Skeletal muscle satellite cell (primary cell): Measurements from ENCODE around the gene SRGAP2C.
"Not testable (repeated sequence)": the region's sequence is repeated elsewhere in the genome, so short reads cannot be mapped to it uniquely, and the experiment has no call there.

Experiments used
- H3K27me3 ChIP-seq: 2 replicates; pipeline ENCODE4 v1.7.0; 2013; ENCODE audit warnings: low read length; ENCODE audit not compliant: control insufficient read depth, insufficient read depth
- H3K36me3 ChIP-seq: 2 replicates; pipeline ENCODE4 v1.7.0; 2013; ENCODE audit warnings: mild to moderate bottlenecking, control low read depth, low read length; ENCODE audit not compliant: insufficient read depth
- H3K4me1 ChIP-seq: 2 replicates; pipeline ENCODE4 v1.7.0; 2013; ENCODE audit warnings: low read length; ENCODE audit not compliant: control insufficient read depth, insufficient read depth
- H3K4me2 ChIP-seq: 2 replicates; pipeline ENCODE4 v1.7.0; 2013; ENCODE audit warnings: mild to moderate bottlenecking, low read length
- H3K4me3 ChIP-seq: 2 replicates; pipeline ENCODE4 v1.7.0; 2013; ENCODE audit warnings: low read length
- H3K9ac ChIP-seq: 2 replicates; pipeline ENCODE4 v1.7.0; 2013; ENCODE audit warnings: mild to moderate bottlenecking, low read depth, low read length, moderate library complexity
- H3K9me3 ChIP-seq: replicated peaks from 2 replicates; pipeline ENCODE4 v1.7.0; 2013; ENCODE audit warnings: mild to moderate bottlenecking, control low read depth, low read length

The SRGAP2C gene

DNA sequence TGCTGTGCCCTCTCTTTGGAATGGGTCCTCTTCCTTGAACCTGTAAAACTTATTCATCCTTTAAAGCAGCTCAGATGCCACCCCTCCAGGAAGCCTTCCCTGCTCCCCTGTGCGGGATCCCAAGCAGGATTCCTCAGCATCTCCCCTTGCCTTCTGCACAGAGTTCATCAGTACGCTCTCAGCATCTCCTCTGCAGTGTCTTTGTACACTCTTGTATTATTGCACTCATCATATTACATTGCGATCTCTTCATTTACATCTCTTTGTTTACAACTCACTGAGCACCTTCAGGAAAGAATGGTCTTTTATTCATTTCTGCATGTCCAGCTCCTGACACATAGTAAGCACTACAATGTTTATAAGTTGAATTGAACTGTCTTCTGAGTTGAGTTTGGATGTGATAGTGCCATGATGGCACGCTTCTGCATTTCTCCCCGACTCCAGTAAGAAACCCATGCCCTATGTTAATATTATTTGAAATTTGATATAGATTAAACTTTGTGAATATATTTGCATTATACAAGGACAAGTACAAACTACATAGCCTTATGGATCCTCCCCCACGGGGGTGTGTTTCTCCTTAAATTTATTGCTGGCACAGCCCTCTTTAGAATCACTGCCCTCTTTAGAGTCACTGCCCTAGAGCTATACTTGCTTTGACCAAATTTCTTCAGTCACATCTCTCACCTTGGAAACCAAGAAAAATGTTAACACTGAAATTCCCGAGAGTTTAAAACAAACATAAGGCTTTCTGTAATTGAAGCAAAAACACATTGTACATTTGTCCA is 12.5 kb downstream of the SRGAP2C start:
- H3K9ac ChIP-seq, H3K9me3 ChIP-seq, H3K36me3 ChIP-seq, H3K4me2 ChIP-seq, H3K4me1 ChIP-seq, H3K4me3 ChIP-seq, H3K27me3 ChIP-seq: not testable (repeated sequence)

DNA sequence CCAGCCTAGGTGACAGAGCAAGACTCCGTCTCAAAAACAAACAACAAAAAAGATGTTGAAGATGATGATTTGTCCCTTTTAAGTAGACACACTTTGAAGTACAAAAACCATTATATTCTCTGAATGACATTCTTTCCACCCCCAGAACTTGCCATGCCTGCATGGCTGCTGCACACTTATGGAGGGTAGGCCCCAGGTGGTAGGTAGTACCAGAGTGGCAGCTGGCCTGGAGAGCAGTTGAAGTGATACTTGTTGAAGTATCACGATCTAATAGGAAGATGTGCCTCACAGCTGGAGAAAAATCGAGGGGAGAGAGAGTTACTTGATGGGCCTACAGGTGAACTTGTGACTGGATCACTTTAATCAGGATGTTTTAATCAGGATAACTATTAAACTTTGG is 15.0 kb downstream of the SRGAP2C start:
- H3K27me3 ChIP-seq, H3K4me1 ChIP-seq, H3K4me3 ChIP-seq, H3K4me2 ChIP-seq, H3K36me3 ChIP-seq, H3K9ac ChIP-seq, H3K9me3 ChIP-seq: not testable (repeated sequence)

GRCh38 chr1:121200232-121200631 is 15.5 kb downstream of the SRGAP2C start:
- not testable (repeated sequence) for H3K9ac ChIP-seq, H3K4me3 ChIP-seq, H3K4me2 ChIP-seq, H3K4me1 ChIP-seq, H3K9me3 ChIP-seq, H3K36me3 ChIP-seq, H3K27me3 ChIP-seq

GRCh38 chr1:121200985-121201981 is 16.5 kb downstream of the SRGAP2C start:
- H3K9ac ChIP-seq, H3K4me3 ChIP-seq, H3K4me2 ChIP-seq, H3K4me1 ChIP-seq, H3K9me3 ChIP-seq, H3K27me3 ChIP-seq, H3K36me3 ChIP-seq: not testable (repeated sequence)

GRCh38 chr1:121202986-121203385 is 18.2 kb downstream of the SRGAP2C start:
- H3K4me2 ChIP-seq, H3K27me3 ChIP-seq, H3K9me3 ChIP-seq, H3K4me3 ChIP-seq, H3K9ac ChIP-seq, H3K36me3 ChIP-seq, H3K4me1 ChIP-seq: not testable (repeated sequence)

DNA sequence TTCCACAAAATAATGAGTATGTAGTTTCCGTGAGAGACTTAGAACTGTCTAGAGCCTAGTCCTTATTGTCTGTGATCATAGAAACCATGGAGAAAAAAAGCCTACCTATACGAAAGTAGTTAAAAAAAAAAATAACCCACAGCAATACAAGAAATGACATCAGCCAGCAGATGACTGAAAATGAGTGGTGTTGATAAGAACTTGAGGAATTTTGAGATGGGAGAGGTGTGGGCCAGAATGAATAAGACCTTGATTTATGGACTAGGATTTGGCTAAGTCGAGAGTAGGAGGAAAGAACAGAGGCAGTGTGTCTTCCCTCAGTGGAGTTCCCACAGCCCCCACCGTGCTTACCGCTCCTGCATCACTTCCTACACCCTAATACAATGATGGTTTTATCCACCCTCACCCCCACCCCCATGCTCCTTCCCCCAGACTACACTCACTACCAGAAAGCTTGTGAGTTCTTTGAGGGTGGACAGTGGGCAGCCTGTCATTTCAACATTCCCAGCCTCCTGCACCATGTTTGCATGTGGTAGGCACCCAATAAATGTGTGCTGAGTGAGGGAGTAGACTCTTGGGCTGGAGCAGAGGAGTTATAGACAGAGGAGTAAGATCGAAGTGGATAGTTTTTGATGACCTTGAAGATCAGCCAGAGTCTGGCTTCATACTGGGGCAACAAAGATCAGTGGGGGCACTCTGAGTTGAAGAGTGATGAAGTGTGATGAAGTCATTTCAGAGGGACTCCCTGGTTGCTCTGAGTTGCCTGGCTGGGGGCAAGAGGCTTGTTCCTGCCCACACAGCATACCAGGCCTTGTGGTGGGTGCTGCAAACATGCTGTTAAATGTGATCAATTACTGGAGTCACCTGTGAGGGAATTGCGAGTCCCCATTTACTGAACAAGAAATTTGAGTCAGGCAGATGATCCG is 21.3 kb downstream of the SRGAP2C start:
- H3K4me2 ChIP-seq, H3K27me3 ChIP-seq, H3K9ac ChIP-seq, H3K4me1 ChIP-seq, H3K9me3 ChIP-seq, H3K4me3 ChIP-seq, H3K36me3 ChIP-seq: not testable (repeated sequence)

GRCh38 chr1:121207328-121207727 is 22.6 kb downstream of the SRGAP2C start:
- H3K36me3 ChIP-seq, H3K27me3 ChIP-seq, H3K4me2 ChIP-seq, H3K9ac ChIP-seq, H3K4me3 ChIP-seq, H3K9me3 ChIP-seq, H3K4me1 ChIP-seq: not testable (repeated sequence)

DNA sequence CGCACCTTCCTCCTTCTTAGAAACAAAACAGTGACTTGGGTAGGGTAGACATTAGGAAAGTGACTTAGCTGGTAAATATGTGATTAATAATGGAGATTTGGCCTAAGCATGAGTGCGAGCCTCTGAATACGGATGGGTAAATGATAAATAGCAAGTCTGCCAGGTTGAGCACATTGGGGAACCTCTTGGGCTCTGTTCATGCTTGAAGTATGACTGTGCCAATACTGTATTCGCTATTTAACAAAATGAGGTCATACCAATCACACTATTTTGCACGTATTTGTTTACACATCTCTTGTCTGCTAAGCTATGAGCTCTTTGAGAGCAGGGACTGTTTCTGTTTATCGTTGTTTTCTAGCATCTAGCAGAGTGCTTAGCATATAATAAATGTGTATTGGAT is 23.6 kb downstream of the SRGAP2C start:
- H3K4me2 ChIP-seq, H3K4me1 ChIP-seq, H3K9me3 ChIP-seq, H3K27me3 ChIP-seq, H3K4me3 ChIP-seq, H3K36me3 ChIP-seq, H3K9ac ChIP-seq: not testable (repeated sequence)

GRCh38 chr1:121210778-121211177 is 26.0 kb downstream of the SRGAP2C start:
- not testable (repeated sequence) for H3K9me3 ChIP-seq, H3K4me1 ChIP-seq, H3K4me2 ChIP-seq, H3K27me3 ChIP-seq, H3K36me3 ChIP-seq, H3K9ac ChIP-seq, H3K4me3 ChIP-seq

GRCh38 chr1:121213491-121213890 is 28.7 kb downstream of the SRGAP2C start:
- not testable (repeated sequence) for H3K4me2 ChIP-seq, H3K4me3 ChIP-seq, H3K4me1 ChIP-seq, H3K9me3 ChIP-seq, H3K27me3 ChIP-seq, H3K36me3 ChIP-seq, H3K9ac ChIP-seq

GRCh38 chr1:121214544-121215156 is 29.9 kb downstream of the SRGAP2C start:
- H3K4me3 ChIP-seq, H3K36me3 ChIP-seq, H3K9ac ChIP-seq, H3K27me3 ChIP-seq, H3K9me3 ChIP-seq, H3K4me1 ChIP-seq, H3K4me2 ChIP-seq: not testable (repeated sequence)
